SU-DHL-6 (cell line): ENCODE results near the gene HEBP1.

ENCODE experiments used
- H2AFZ ChIP-seq: fragments of 200-600 bp; sonication (generic); 2 replicates; pipeline ENCODE4 v1.6.1; 2014; ENCODE audit warnings: low read depth, mild to moderate bottlenecking, moderate library complexity, mixed read lengths, antibody characterized with exemption, low read length; ENCODE audit not compliant: severe bottlenecking
- H3F3A ChIP-seq: fragments of 200-600 bp; shearing (Covaris generic); 2 replicates; pipeline ENCODE4 v1.6.0; 2016; ENCODE audit warnings: antibody characterized with exemption, mild to moderate bottlenecking; ENCODE audit not compliant: insufficient read depth
- H3K27ac ChIP-seq: fragments of 200-600 bp; sonication (generic); 2 replicates; pipeline ENCODE4 v1.5.1; 2016; ENCODE audit warnings: low read depth, mild to moderate bottlenecking, low read length, moderate library complexity, mixed read lengths
- H3K27me3 ChIP-seq: fragments of 200-600 bp; sonication (generic), shearing (Covaris generic); 2 replicates; pipeline ENCODE4 v1.6.0; 2014; ENCODE audit warnings: mild to moderate bottlenecking, low read length
- H3K36me3 ChIP-seq: fragments of 200-600 bp; sonication (generic); 2 replicates; pipeline ENCODE4 v1.6.1; 2014; ENCODE audit warnings: mild to moderate bottlenecking, low read length, mixed read lengths
- H3K4me2 ChIP-seq: fragments of 300-600, 200-600 bp; shearing (Covaris generic), sonication (generic); 2 replicates; pipeline ENCODE4 v1.6.0; 2014; ENCODE audit warnings: low read length, low read depth, mild to moderate bottlenecking; ENCODE audit not compliant: poor library complexity, severe bottlenecking
- H3K4me3 ChIP-seq: fragments of 200-600 bp; sonication (generic); 2 replicates; pipeline ENCODE4 v1.5.1; 2014; ENCODE audit warnings: antibody characterized with exemption, low read length, mild to moderate bottlenecking, mixed read lengths; ENCODE audit not compliant: insufficient read depth, poor library complexity, severe bottlenecking
- H3K79me2 ChIP-seq: fragments of 200-600 bp; sonication (generic); 2 replicates; pipeline ENCODE4 v1.6.1; 2014; ENCODE audit warnings: mild to moderate bottlenecking, low read length, moderate library complexity; ENCODE audit not compliant: insufficient read depth
- H3K9ac ChIP-seq: fragments of 200-600 bp; sonication (generic); 2 replicates; pipeline ENCODE4 v1.7.0; 2014; ENCODE audit warnings: mild to moderate bottlenecking, low read length
- H3K9me2 ChIP-seq: fragments of 200-600 bp; sonication (generic); replicated peaks from 2 replicates; pipeline ENCODE4 v1.6.1; 2014; ENCODE audit warnings: low read length; ENCODE audit not compliant: insufficient read depth
- H3K9me3 ChIP-seq: fragments of 200-600 bp; sonication (generic); 2 replicates; pipeline ENCODE4 v1.6.1; 2014; ENCODE audit warnings: low read length, mixed read lengths; ENCODE audit not compliant: insufficient read depth
- H4K20me1 ChIP-seq: fragments of 200-600 bp; sonication (generic); 2 replicates; pipeline ENCODE4 v1.6.1; 2014; ENCODE audit warnings: low read depth, mild to moderate bottlenecking, antibody characterized with exemption, low read length, moderate library complexity, mixed read lengths
- CTCF ChIP-seq: fragments of 200-600 bp; sonication (generic); IDR thresholded peaks from one replicate; pipeline ENCODE4 v1.5.1; 2017; ENCODE audit warnings: antibody characterized with exemption, mild to moderate bottlenecking, low read length, moderate library complexity; ENCODE audit not compliant: insufficient read depth, poor library complexity, severe bottlenecking
- EZH2phosphoT487 ChIP-seq: fragments of 200-600 bp; sonication (generic), shearing (Covaris generic); conservative IDR thresholded peaks from 2 replicates; pipeline ENCODE4 v1.6.1; 2018; ENCODE audit warnings: mild to moderate bottlenecking, antibody characterized with exemption, low read length, moderate library complexity, mixed read lengths

HEBP1 gene

DNA sequence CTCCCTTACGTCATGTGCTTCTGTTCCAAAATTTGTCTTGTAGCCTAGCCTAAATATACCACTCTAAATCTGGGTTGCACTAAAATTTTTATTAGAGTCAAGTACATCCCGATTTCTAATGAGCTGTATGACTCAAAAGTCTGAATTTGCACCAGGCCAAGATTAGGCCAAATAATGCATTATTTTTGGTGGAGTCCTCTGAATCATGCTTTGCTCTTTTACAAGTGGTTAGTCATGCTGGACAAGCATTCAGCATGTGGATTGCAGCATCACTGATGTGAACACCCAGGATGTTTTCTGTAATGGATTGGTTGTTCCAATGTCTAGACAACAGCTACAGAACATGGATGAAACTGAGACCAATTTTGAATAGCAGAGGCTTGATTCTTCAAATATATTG, 23.7 kb downstream of the HEBP1 start:
- TF ChIP-seq EZH2phosphoT487 (no peak), CTCF (no peak)
- Histone ChIP-seq H4K20me1 (no peaks in the 10 kb centered on the region), H3F3A (no peaks in the 10 kb centered on the region), H3K79me2 (no peaks in the 10 kb centered on the region), H3K9me3 (no peaks in the 10 kb centered on the region), H3K9ac (no peak overlapping the region), H3K27me3 (no peaks in the 10 kb centered on the region), H2AFZ (no peak overlapping the region), H3K4me2 (no peak overlapping the region), H3K4me3 (no peak overlapping the region), H3K36me3 (no peaks in the 10 kb centered on the region), H3K27ac (no peak overlapping the region), H3K9me2 (no peaks in the 10 kb centered on the region)

DNA sequence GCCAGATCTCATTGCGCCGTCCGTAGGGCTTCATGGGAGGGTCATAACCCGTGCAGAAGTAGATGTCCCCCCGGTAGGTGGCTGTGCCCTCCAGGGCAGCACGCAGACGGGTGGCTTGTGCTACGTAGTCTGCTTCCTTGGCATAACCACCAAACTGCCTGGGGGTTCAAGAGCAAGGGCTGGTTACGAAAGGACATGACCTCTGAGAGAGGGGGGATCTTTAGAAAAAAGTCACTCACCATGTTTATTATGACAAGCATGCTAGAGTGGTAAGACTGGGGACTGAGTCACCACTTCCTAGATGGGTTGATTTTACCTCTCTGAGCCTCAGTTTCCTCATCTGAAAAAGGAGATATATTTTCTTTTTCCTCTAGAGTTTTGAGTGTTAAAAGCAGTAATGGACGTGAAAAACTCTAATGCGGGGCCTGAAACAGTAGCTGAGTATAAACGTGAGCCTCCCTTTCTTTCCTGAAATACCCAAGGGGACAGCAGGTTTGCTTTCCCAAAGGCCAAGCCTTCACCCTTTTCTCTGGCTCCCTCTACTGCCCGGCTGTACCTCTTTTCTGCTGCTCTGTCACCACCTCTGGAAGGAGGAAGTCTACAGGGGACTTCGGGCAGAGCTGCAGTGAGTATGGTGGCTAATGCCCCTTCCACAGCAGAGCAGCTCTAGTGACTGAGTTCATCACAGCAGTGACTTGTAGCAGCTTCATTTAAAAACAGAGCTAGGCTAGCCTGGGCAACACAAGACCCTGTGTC, 24.6 kb downstream of the HEBP1 start:
- no peaks in the 10 kb centered on the region for H3K79me2 ChIP-seq
- no peaks in the 10 kb centered on the region for H3K36me3 ChIP-seq
- no peak overlapping the region for H3K4me2 ChIP-seq
- no peaks in the 10 kb centered on the region for H3K9me3 ChIP-seq
- H3K27ac ChIP-seq = no peak overlapping the region
- H4K20me1 ChIP-seq = no peaks in the 10 kb centered on the region
- no peaks in the 10 kb centered on the region for H3K27me3 ChIP-seq
- H3F3A ChIP-seq = no peaks in the 10 kb centered on the region
- no peak overlapping the region for H3K4me3 ChIP-seq
- TF ChIP-seq CTCF = no peak
- no peak for TF ChIP-seq EZH2phosphoT487
- no peak overlapping the region for H3K9ac ChIP-seq
- no peak overlapping the region for H2AFZ ChIP-seq
- no peaks in the 10 kb centered on the region for H3K9me2 ChIP-seq

DNA sequence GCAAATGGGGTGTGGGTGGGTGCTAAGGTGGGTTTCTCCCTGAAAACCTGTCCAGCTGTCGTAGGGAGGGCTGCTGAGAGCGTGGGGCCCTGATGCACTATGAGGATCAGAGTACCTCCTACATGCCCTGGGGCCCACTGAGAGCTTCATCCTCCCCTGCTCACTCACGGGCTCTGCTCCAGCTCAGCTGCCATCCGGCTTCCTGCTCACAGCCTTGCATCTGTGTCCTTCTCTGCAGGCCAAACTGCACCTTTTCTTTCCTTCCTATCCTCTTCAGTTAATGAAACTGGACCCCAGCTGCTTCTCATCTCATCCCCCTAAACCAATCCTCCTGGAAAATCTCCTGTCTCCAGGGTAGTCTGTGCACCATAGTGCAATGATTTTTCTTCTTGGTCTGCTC, 25.9 kb downstream of the HEBP1 start:
- Histone ChIP-seq H4K20me1 (no peaks in the 10 kb centered on the region), H3K27ac (no peak overlapping the region), H3K27me3 (no peaks in the 10 kb centered on the region), H2AFZ (no peak overlapping the region), H3K4me2 (no peak overlapping the region), H3K9me3 (no peaks in the 10 kb centered on the region), H3K4me3 (no peak overlapping the region), H3K9me2 (no peaks in the 10 kb centered on the region), H3K9ac (no peak overlapping the region), H3F3A (no peaks in the 10 kb centered on the region), H3K79me2 (no peaks in the 10 kb centered on the region), H3K36me3 (no peaks in the 10 kb centered on the region)
- TF ChIP-seq CTCF (no peak), EZH2phosphoT487 (no peak)
